Liver (tissue), 9 donors: ENCODE measurements around the gene DRAXIN. TPM values are rescaled to one million over a fixed set of nuclear protein-coding genes. Genes with fewer than 3 reads are reported as not detected.

Source experiments
- DNase-seq: peaks from one replicate; pipeline ENCODE4 v3.0.0-alpha.2; 2017; ENCODE audit warnings: low spot score
- H3K27ac ChIP-seq, 2 donors: one replicate each; pipeline ENCODE4 v1.7.0; 2013; ENCODE audit warnings: inconsistent platforms in 2 of 2, low read length in 2 of 2, control low read depth in 1 of 2, low read depth in 1 of 2, mild to moderate bottlenecking in 1 of 2
- H3K27me3 ChIP-seq, 4 donors: one replicate each; pipeline versions ENCODE4 v1.6.1 to v1.7.0; 2013; ENCODE audit warnings: low read length in 3 of 4, inconsistent platforms in 1 of 4, mild to moderate bottlenecking in 1 of 4, moderate library complexity in 1 of 4; ENCODE audit not compliant: control insufficient read depth in 4 of 4, insufficient read depth in 4 of 4
- H3K36me3 ChIP-seq, 4 donors: one replicate each; pipeline versions ENCODE4 v1.6.1 to v1.7.0; 2013; ENCODE audit warnings: low read length in 3 of 4, mild to moderate bottlenecking in 3 of 4, low read depth in 1 of 4, moderate library complexity in 1 of 4; ENCODE audit not compliant: control insufficient read depth in 4 of 4, insufficient read depth in 3 of 4
- H3K4me1 ChIP-seq, 4 donors: one replicate each; pipeline versions ENCODE4 v1.6.1 to v1.7.0; 2013; ENCODE audit warnings: low read length in 3 of 4, mild to moderate bottlenecking in 3 of 4, moderate library complexity in 1 of 4; ENCODE audit not compliant: control insufficient read depth in 4 of 4, insufficient read depth in 4 of 4
- H3K4me3 ChIP-seq, 3 donors: one replicate each; pipeline versions ENCODE4 v1.6.1 to v1.7.0; 2013; ENCODE audit warnings: low read length in 3 of 3, control low read depth in 1 of 3, low read depth in 1 of 3, mild to moderate bottlenecking in 1 of 3
- H3K9ac ChIP-seq, 2 donors: one replicate each; pipeline ENCODE4 v1.7.0; 2013; ENCODE audit warnings: low read length in 2 of 2, mild to moderate bottlenecking in 2 of 2, moderate library complexity in 2 of 2, control low read depth in 1 of 2, low read depth in 1 of 2
- H3K9me3 ChIP-seq, 4 donors: one replicate each; pipeline versions ENCODE4 v1.6.1 to v1.7.0; 2013; ENCODE audit warnings: low read length in 3 of 4; ENCODE audit not compliant: control insufficient read depth in 4 of 4
- ATF3 ChIP-seq: IDR thresholded peaks from 2 replicates; pipeline ENCODE4 v1.6.1; 2016; ENCODE audit warnings: antibody characterized with exemption
- CTCF ChIP-seq: fragments of 150-350 bp; IDR thresholded peaks from 2 replicates; pipeline ENCODE4 v1.5.1; 2017; ENCODE audit warnings: improper control_type of control experiment, low read depth, low read length; ENCODE audit not compliant: missing input control
- EGR1 ChIP-seq, 2 donors: IDR thresholded peaks; 2 replicates each; pipeline ENCODE4 v1.6.1; 2016 to 2018; ENCODE audit warnings: antibody characterized with exemption in 2 of 2, low read depth in 2 of 2
- FOXA1 ChIP-seq: IDR thresholded peaks from 2 replicates; pipeline ENCODE4 v1.6.1; 2016; ENCODE audit warnings: antibody characterized with exemption
- FOXA2 ChIP-seq: IDR thresholded peaks from 2 replicates; pipeline ENCODE4 v1.6.1; 2016; ENCODE audit warnings: antibody characterized with exemption
- GABPA ChIP-seq, 2 donors: IDR thresholded peaks in 1 of 2; conservative IDR thresholded peaks in 1 of 2; 2 replicates each; pipeline ENCODE4 v1.6.1; 2016; ENCODE audit warnings: antibody characterized with exemption in 2 of 2, mild to moderate bottlenecking in 1 of 2, moderate library complexity in 1 of 2
- HNF4A ChIP-seq, 2 donors: conservative IDR thresholded peaks; 2 replicates each; pipeline ENCODE4 v1.6.1; 2016; ENCODE audit warnings: antibody characterized with exemption in 2 of 2, mild to moderate bottlenecking in 2 of 2
- HNF4G ChIP-seq: IDR thresholded peaks from 2 replicates; pipeline ENCODE4 v1.6.1; 2016; ENCODE audit warnings: antibody characterized with exemption
- JUND ChIP-seq, 2 donors: IDR thresholded peaks; 2 replicates each; pipeline ENCODE4 v1.6.1; 2016; ENCODE audit warnings: antibody characterized with exemption in 2 of 2
- MAX ChIP-seq: IDR thresholded peaks from 2 replicates; pipeline ENCODE4 v1.6.1; 2016; ENCODE audit warnings: antibody characterized with exemption
- NR2F2 ChIP-seq: IDR thresholded peaks from 2 replicates; pipeline ENCODE4 v1.6.1; 2016; ENCODE audit warnings: antibody characterized with exemption
- RAD21 ChIP-seq, 2 donors: IDR thresholded peaks; 2 replicates each; pipeline ENCODE4 v1.6.1; 2016; ENCODE audit warnings: antibody characterized with exemption in 2 of 2, mild to moderate bottlenecking in 2 of 2
- REST ChIP-seq: IDR thresholded peaks from 2 replicates; pipeline ENCODE4 v1.6.1; 2016; ENCODE audit warnings: antibody characterized with exemption, mild to moderate bottlenecking
- RXRA ChIP-seq, 2 donors: IDR thresholded peaks; 2 replicates each; pipeline ENCODE4 v1.6.1; 2017 to 2018; ENCODE audit warnings: antibody characterized with exemption in 2 of 2, mild to moderate bottlenecking in 1 of 2
- SP1 ChIP-seq: IDR thresholded peaks from 2 replicates; pipeline ENCODE4 v1.6.1; 2018; ENCODE audit warnings: antibody characterized with exemption, mild to moderate bottlenecking
- TAF1 ChIP-seq: conservative IDR thresholded peaks from 2 replicates; pipeline ENCODE4 v1.6.1; 2016; ENCODE audit warnings: antibody characterized with exemption, mild to moderate bottlenecking
- YY1 ChIP-seq: IDR thresholded peaks from 2 replicates; pipeline ENCODE4 v1.6.1; 2016; ENCODE audit warnings: antibody characterized with exemption, mild to moderate bottlenecking
- ZBTB33 ChIP-seq: IDR thresholded peaks from 2 replicates; pipeline ENCODE4 v1.6.1; 2016; ENCODE audit warnings: antibody characterized with exemption
- WGBS: extraction: QIAGEN DNeasy Blood & Tissue Kit; methylation state at CpG from one replicate; pipeline ENCODE4 v1.1.7; 2013; 5-methylcytosine and 5-hydroxymethylcytosine counted together
- polyA plus RNA-seq, 2 donors: library from polyadenylated mRNA; stranded (reverse) in 1 of 2; unstranded in 1 of 2; fragments of 200-250 nt in 1 of 2; fragments of >200 nt in 1 of 2; fragmentation: Nextera tagmentation in 1 of 2; extraction: Ambion mirVana in 1 of 2; gene quantifications; one replicate each; pipeline versions ENCODE4 v1.2.1 to v1.2.3, GENCODE V29; 2013 to 2015
- total RNA-seq, 2 donors: library from RNA; depleted of rRNA; stranded (reverse); fragments of >200 nt; gene quantifications; one replicate each; pipeline ENCODE4 v1.2.3, GENCODE V29; 2014
- donor health status: healthy.
- donor health status: healthy.
- donor health status: healthy.
- donor health status: healthy.
- donor health status: healthy.

The DRAXIN gene
- total and polyA plus RNA-seq, 4 donors: under 0.01 to 0.01 TPM; not detected in 2

- H3K9me3 ChIP-seq: no peaks in the 10 kb centered on the region
- H3K27me3 ChIP-seq: peaks cover 0 to 6% (median 0%) of the 10 kb centered on the region in 4 donors
- 96% methylated on average over 1 of the region's 1 CpG for WGBS
- H3K9ac ChIP-seq: no peak overlapping the region
- no peak overlapping the region for H3K27ac ChIP-seq
- no peak overlapping the region for H3K4me3 ChIP-seq
- no peaks in the 10 kb centered on the region for H3K36me3 ChIP-seq
- peaks cover 0 to 4% (median 0%) of the 10 kb centered on the region in 4 donors for H3K4me1 ChIP-seq
- no peak for DNase-seq
- no peak for TF ChIP-seq EGR1 (IDR thresholded peaks at IDR 0.05; ENCODE audit: low read depth in 2 of 2)
- no peak for TF ChIP-seq ATF3
- no peak for TF ChIP-seq NR2F2
Observed at GRCh38 chr1:11757047-11757446, 65.5 kb downstream of the DRAXIN start.

- no peak for TF ChIP-seq REST
- no peak for TF ChIP-seq NR2F2
- no peak for TF ChIP-seq SP1
- no peak for TF ChIP-seq EGR1 (IDR thresholded peaks at IDR 0.05; ENCODE audit: low read depth in 2 of 2)
- no peak for TF ChIP-seq JUND (IDR thresholded peaks at IDR 0.05)
- TF ChIP-seq YY1: no peak
- no peak for TF ChIP-seq ATF3
- TF ChIP-seq RXRA (IDR thresholded peaks at IDR 0.05): no peak
- TF ChIP-seq FOXA2: no peak
- no peak for TF ChIP-seq GABPA (IDR thresholded peaks at IDR 0.05 in 1 of 2, conservative IDR thresholded peaks at IDR 0.05 in 1 of 2)
- TF ChIP-seq HNF4A (conservative IDR thresholded peaks at IDR 0.05): no peak
- no peak for TF ChIP-seq ZBTB33
- TF ChIP-seq FOXA1: no peak
- no peak for TF ChIP-seq CTCF
- no peak for TF ChIP-seq RAD21 (IDR thresholded peaks at IDR 0.05)
- TF ChIP-seq HNF4G: no peak
- TF ChIP-seq TAF1: no peak
- TF ChIP-seq MAX: no peak
- H3K4me3 ChIP-seq: no peak overlapping the region
- H3K36me3 ChIP-seq: no peaks in the 10 kb centered on the region
- no peak overlapping the region for H3K9ac ChIP-seq
- H3K27ac ChIP-seq: no peak overlapping the region
- peaks cover 0 to 5% (median 0%) of the 10 kb centered on the region in 4 donors for H3K4me1 ChIP-seq
- no peak for DNase-seq
- 92% methylated on average over 4 of the region's 4 CpGs for WGBS
- no peaks in the 10 kb centered on the region for H3K9me3 ChIP-seq
- peaks cover 0 to 6% (median 0%) of the 10 kb centered on the region in 4 donors for H3K27me3 ChIP-seq
Observed at GRCh38 chr1:11759791-11760190, 68.3 kb downstream of the DRAXIN start.
